Neuronal stem cell (in vitro differentiated cells): Measurements from ENCODE around the gene RBM20.

Source experiments
- DNase-seq: peaks from one replicate; pipeline ENCODE4 v3.0.0-alpha.2; 2013; ENCODE audit warnings: low spot score
- H2AFZ ChIP-seq: one replicate; pipeline ENCODE4 v1.6.1; 2013; ENCODE audit warnings: mild to moderate bottlenecking, low read length, inconsistent platforms
- H2AK5ac ChIP-seq: 2 replicates; pipeline ENCODE4 v1.6.1; 2013; ENCODE audit warnings: low read depth, mild to moderate bottlenecking, inconsistent platforms, low read length, moderate library complexity, mixed read lengths
- H2BK120ac ChIP-seq: 2 replicates; pipeline ENCODE4 v1.6.1; 2013; ENCODE audit warnings: low read depth, mild to moderate bottlenecking, inconsistent platforms, low read length, moderate library complexity, mixed read lengths
- H2BK12ac ChIP-seq: one replicate; pipeline ENCODE4 v1.6.1; 2013; ENCODE audit warnings: low read length, inconsistent platforms
- H2BK15ac ChIP-seq: 2 replicates; pipeline ENCODE4 v1.6.1; 2013; ENCODE audit warnings: mild to moderate bottlenecking, low read length, inconsistent platforms, mixed read lengths
- H2BK5ac ChIP-seq: one replicate; pipeline ENCODE4 v1.6.1; 2013; ENCODE audit warnings: inconsistent platforms, mild to moderate bottlenecking, low read length, moderate library complexity
- H3K14ac ChIP-seq: one replicate; pipeline ENCODE4 v1.6.1; 2013; ENCODE audit warnings: low read length, inconsistent platforms
- H3K18ac ChIP-seq: 2 replicates; pipeline ENCODE4 v1.6.1; 2013; ENCODE audit warnings: low read length, inconsistent platforms
- H3K23ac ChIP-seq: 2 replicates; pipeline ENCODE4 v1.6.1; 2013; ENCODE audit warnings: low read depth, mild to moderate bottlenecking, mixed read lengths, low read length, inconsistent platforms; ENCODE audit not compliant: poor library complexity
- H3K27ac ChIP-seq: replicated peaks from 3 replicates; pipeline ENCODE4 v1.5.1; 2013; ENCODE audit warnings: low read length, inconsistent platforms
- H3K27me3 ChIP-seq, 3 experiments: 2 replicates each; pipeline ENCODE4 v1.6.1; 2013; ENCODE audit warnings: low read length in 3 of 3, mild to moderate bottlenecking in 2 of 3, inconsistent platforms in 1 of 3, low read depth in 1 of 3, mixed read lengths in 1 of 3, moderate library complexity in 1 of 3; ENCODE audit not compliant: control insufficient read depth in 3 of 3, insufficient read depth in 3 of 3
- H3K36me3 ChIP-seq, 2 donors: replicated peaks in 1 of 2; 2 replicates each; pipeline ENCODE4 v1.6.1; 2013; ENCODE audit warnings: low read length in 2 of 2; ENCODE audit not compliant: control insufficient read depth in 2 of 2, insufficient read depth in 2 of 2
- H3K4ac ChIP-seq: 2 replicates; pipeline ENCODE4 v1.6.1; 2013; ENCODE audit warnings: inconsistent platforms, mild to moderate bottlenecking, low read length, moderate library complexity
- H3K4me1 ChIP-seq, 2 donors: 1 replicate in 1 of 2; 2 replicates in 1 of 2; pipeline ENCODE4 v1.6.1; 2013; ENCODE audit warnings: low read length in 2 of 2, low read depth in 1 of 2; ENCODE audit not compliant: control insufficient read depth in 2 of 2, insufficient read depth in 1 of 2
- H3K4me2 ChIP-seq: one replicate; pipeline ENCODE4 v1.6.1; 2013; ENCODE audit warnings: mild to moderate bottlenecking, low read length, inconsistent platforms; ENCODE audit not compliant: insufficient read depth, poor library complexity, severe bottlenecking
- H3K4me3 ChIP-seq, 2 donors: 2 replicates each; pipeline ENCODE4 v1.5.1; 2013; ENCODE audit warnings: low read length in 2 of 2, mild to moderate bottlenecking in 2 of 2, inconsistent platforms in 1 of 2, moderate library complexity in 1 of 2
- H3K79me1 ChIP-seq: one replicate; pipeline ENCODE4 v1.6.1; 2013; ENCODE audit warnings: low read depth, mild to moderate bottlenecking, inconsistent platforms, low read length, moderate library complexity
- H3K9ac ChIP-seq: one replicate; pipeline ENCODE4 v1.6.1; 2013; ENCODE audit warnings: mild to moderate bottlenecking, low read depth, low read length, inconsistent platforms; ENCODE audit not compliant: poor library complexity
- H3K9me3 ChIP-seq, 2 donors: replicated peaks in 1 of 2; 2 replicates each; pipeline versions ENCODE3 to v1.6.1; 2013; ENCODE audit warnings: low read length in 2 of 2, mild to moderate bottlenecking in 2 of 2, inconsistent platforms in 1 of 2, low read depth in 1 of 2, mixed read lengths in 1 of 2, moderate library complexity in 1 of 2; ENCODE audit not compliant: control insufficient read depth in 2 of 2, insufficient read depth in 1 of 2
- H4K8ac ChIP-seq: one replicate; pipeline ENCODE4 v1.6.1; 2013; ENCODE audit warnings: low read depth, mild to moderate bottlenecking, inconsistent platforms, low read length, moderate library complexity
- H4K91ac ChIP-seq: one replicate; pipeline ENCODE4 v1.6.1; 2013; ENCODE audit warnings: low read length, low read depth, mild to moderate bottlenecking, inconsistent platforms; ENCODE audit not compliant: poor library complexity
- WGBS, 2 donors: extraction: QIAGEN DNeasy Blood & Tissue Kit; methylation state at CpG; one replicate each; pipeline ENCODE4 v1.1.7; 2013; ENCODE audit warnings: missing lambda C conversion rate in 2 of 2, mixed read lengths in 1 of 2; ENCODE audit not compliant: insufficient read length in 2 of 2, insufficient replicate concordance in 1 of 2; ENCODE audit errors: extremely low coverage in 2 of 2; 5-methylcytosine and 5-hydroxymethylcytosine counted together

The RBM20 gene

GRCh38 chr10:110759523-110759922 lies 115.4 kb downstream of the RBM20 start:
- H2AK5ac ChIP-seq, result no peak overlapping the region
- peak overlapping the region; percentile 20 for H3K18ac ChIP-seq
- no peak overlapping the region for H3K27ac ChIP-seq
- no peak overlapping the region for H3K4me3 ChIP-seq
- H4K8ac ChIP-seq, result no peak overlapping the region
- WGBS, 2 donors, result no CpG with 5 or more reads among the region's 4 CpGs
- H4K91ac ChIP-seq, result no peak overlapping the region
- DNase-seq, result no peak
- peak overlapping the region; percentile 77 for H2AFZ ChIP-seq
- no peak overlapping the region for H3K23ac ChIP-seq
- no peak overlapping the region for H3K4me2 ChIP-seq
- no peak overlapping the region for H2BK5ac ChIP-seq
- H3K9me3 ChIP-seq, result no peaks in the 10 kb centered on the region
- no peak overlapping the region for H2BK12ac ChIP-seq
- no peak overlapping the region for H3K14ac ChIP-seq
- H2BK15ac ChIP-seq, result no peak overlapping the region
- H3K4ac ChIP-seq, result no peak overlapping the region
- no peaks in the 10 kb centered on the region for H3K79me1 ChIP-seq
- H3K4me1 ChIP-seq, result peaks cover 0 to 6% of the 10 kb centered on the region in 2 donors
- no peaks in the 10 kb centered on the region for H3K36me3 ChIP-seq
- H2BK120ac ChIP-seq, result no peak overlapping the region
- H3K9ac ChIP-seq, result no peak overlapping the region
- no peaks in the 10 kb centered on the region for H3K27me3 ChIP-seq

GRCh38 chr10:110762109-110762848 lies 118.1 kb downstream of the RBM20 start:
- Histone ChIP-seq H3K9me3 (no peaks in the 10 kb centered on the region), H3K79me1 (no peaks in the 10 kb centered on the region), H2BK15ac (no peak overlapping the region), H3K4ac (no peak overlapping the region), H2AFZ (no peak overlapping the region), H2BK120ac (no peak overlapping the region), H3K9ac (no peak overlapping the region), H4K91ac (no peak overlapping the region), H2BK12ac (no peak overlapping the region), H3K27me3 (no peaks in the 10 kb centered on the region), H3K14ac (no peak overlapping the region), H3K4me3 (no peak overlapping the region), H2BK5ac (no peak overlapping the region), H3K27ac (no peak overlapping the region), H3K4me1 (peaks cover 2 to 9% of the 10 kb centered on the region in 2 donors), H3K36me3 (no peaks in the 10 kb centered on the region), H2AK5ac (no peak overlapping the region), H3K18ac (peak overlapping the region; percentile 54), H3K4me2 (no peak overlapping the region), H3K23ac (no peak overlapping the region), H4K8ac (no peak overlapping the region)
- WGBS, 2 donors, result no CpG with 5 or more reads among the region's 8 CpGs
- no peak for DNase-seq

- WGBS, 2 donors, result no CpG with 5 or more reads among the region's 5 CpGs
- Histone ChIP-seq H4K91ac (no peak overlapping the region), H3K9me3 (no peaks in the 10 kb centered on the region), H4K8ac (peak overlapping the region; percentile 4), H2AK5ac (no peak overlapping the region), H3K27me3 (no peaks in the 10 kb centered on the region), H3K14ac (no peak overlapping the region), H2BK12ac (no peak overlapping the region), H3K23ac (no peak overlapping the region), H3K36me3 (no peaks in the 10 kb centered on the region), H3K4ac (no peak overlapping the region), H3K4me3 (no peak overlapping the region), H2BK5ac (no peak overlapping the region), H3K4me2 (no peak overlapping the region), H2BK15ac (no peak overlapping the region), H3K27ac (no peak overlapping the region), H3K18ac (peak overlapping the region; percentile 55), H3K4me1 (peaks cover 2 to 9% of the 10 kb centered on the region in 2 donors), H3K9ac (no peak overlapping the region), H2AFZ (no peak overlapping the region), H2BK120ac (peak overlapping the region; percentile 19), H3K79me1 (no peaks in the 10 kb centered on the region)
- DNase-seq, result no peak
Observed at GRCh38 chr10:110762849-110763211, 118.7 kb downstream of the RBM20 start.

- Histone ChIP-seq H3K4me1 (peaks cover 2 to 9% of the 10 kb centered on the region in 2 donors), H3K23ac (no peak overlapping the region), H3K4me2 (no peak overlapping the region), H2BK12ac (no peak overlapping the region), H3K4me3 (no peak overlapping the region), H3K9ac (no peak overlapping the region), H3K18ac (peak overlapping the region; percentile 52), H2AFZ (no peak overlapping the region), H3K79me1 (no peaks in the 10 kb centered on the region), H3K9me3 (no peaks in the 10 kb centered on the region), H3K36me3 (no peaks in the 10 kb centered on the region), H2AK5ac (peak overlapping the region; percentile 60), H3K14ac (no peak overlapping the region), H3K4ac (no peak overlapping the region), H2BK120ac (peak overlapping the region; percentile 47), H3K27me3 (no peaks in the 10 kb centered on the region), H2BK5ac (peak overlapping the region; percentile 43), H3K27ac (no peak overlapping the region), H2BK15ac (peak overlapping the region; percentile 87), H4K8ac (no peak overlapping the region), H4K91ac (peak overlapping the region; percentile 46)
- DNase-seq, result no peak
- WGBS, 2 donors, result no CpG with 5 or more reads among the region's 12 CpGs
Observed at GRCh38 chr10:110764378-110764777, 120.2 kb downstream of the RBM20 start.
